Endothelial cell of hepatic sinusoid (primary cell): ENCODE measurements around the gene DDX39B.
"Not testable (repeated sequence)": the region's sequence is repeated elsewhere in the genome, so short reads cannot be mapped to it uniquely, and the experiment has no call there.

ENCODE experiments used
- in situ Hi-C: cut with HindIII; loops from 2 replicates; pipeline ENCODE4 v1.10.0; 2017; ENCODE audit warnings: low sequenced_read_pairs

The DDX39B gene

DNA sequence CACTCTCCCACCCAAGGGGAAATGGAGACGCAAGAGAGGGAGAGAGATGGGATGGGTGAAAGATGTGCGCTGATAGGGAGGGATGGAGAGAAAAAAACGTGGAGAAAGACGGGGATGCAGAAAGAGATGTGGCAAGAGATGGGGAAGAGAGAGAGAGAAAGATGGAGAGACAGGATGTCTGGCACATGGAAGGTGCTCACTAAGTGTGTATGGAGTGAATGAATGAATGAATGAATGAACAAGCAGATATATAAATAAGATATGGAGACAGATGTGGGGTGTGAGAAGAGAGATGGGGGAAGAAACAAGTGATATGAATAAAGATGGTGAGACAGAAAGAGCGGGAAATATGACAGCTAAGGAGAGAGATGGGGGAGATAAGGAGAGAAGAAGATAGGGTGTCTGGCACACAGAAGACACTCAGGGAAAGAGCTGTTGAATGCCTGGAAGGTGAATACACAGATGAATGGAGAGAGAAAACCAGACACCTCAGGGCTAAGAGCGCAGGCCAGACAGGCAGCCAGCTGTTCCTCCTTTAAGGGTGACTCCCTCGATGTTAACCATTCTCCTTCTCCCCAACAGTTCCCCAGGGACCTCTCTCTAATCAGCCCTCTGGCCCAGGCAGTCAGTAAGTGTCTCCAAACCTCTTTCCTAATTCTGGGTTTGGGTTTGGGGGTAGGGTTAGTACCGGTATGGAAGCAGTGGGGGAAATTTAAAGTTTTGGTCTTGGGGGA lies 34.3 kb upstream of the DDX39B start:
- in situ Hi-C loops = no loop called here

DNA sequence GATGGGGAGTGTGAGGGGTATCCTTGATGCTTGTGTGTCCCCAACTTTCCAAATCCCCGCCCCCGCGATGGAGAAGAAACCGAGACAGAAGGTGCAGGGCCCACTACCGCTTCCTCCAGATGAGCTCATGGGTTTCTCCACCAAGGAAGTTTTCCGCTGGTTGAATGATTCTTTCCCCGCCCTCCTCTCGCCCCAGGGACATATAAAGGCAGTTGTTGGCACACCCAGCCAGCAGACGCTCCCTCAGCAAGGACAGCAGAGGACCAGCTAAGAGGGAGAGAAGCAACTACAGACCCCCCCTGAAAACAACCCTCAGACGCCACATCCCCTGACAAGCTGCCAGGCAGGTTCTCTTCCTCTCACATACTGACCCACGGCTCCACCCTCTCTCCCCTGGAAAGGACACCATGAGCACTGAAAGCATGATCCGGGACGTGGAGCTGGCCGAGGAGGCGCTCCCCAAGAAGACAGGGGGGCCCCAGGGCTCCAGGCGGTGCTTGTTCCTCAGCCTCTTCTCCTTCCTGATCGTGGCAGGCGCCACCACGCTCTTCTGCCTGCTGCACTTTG lies 33.6 kb upstream of the DDX39B start, which contains the start of gene TNF:
Gene TNF, plus strand, starts transcription at position 231 of the 567 bp plus-strand sequence. Its CDS starts 177 bp downstream, at position 408.
- in situ Hi-C loops = no loop called here

DNA sequence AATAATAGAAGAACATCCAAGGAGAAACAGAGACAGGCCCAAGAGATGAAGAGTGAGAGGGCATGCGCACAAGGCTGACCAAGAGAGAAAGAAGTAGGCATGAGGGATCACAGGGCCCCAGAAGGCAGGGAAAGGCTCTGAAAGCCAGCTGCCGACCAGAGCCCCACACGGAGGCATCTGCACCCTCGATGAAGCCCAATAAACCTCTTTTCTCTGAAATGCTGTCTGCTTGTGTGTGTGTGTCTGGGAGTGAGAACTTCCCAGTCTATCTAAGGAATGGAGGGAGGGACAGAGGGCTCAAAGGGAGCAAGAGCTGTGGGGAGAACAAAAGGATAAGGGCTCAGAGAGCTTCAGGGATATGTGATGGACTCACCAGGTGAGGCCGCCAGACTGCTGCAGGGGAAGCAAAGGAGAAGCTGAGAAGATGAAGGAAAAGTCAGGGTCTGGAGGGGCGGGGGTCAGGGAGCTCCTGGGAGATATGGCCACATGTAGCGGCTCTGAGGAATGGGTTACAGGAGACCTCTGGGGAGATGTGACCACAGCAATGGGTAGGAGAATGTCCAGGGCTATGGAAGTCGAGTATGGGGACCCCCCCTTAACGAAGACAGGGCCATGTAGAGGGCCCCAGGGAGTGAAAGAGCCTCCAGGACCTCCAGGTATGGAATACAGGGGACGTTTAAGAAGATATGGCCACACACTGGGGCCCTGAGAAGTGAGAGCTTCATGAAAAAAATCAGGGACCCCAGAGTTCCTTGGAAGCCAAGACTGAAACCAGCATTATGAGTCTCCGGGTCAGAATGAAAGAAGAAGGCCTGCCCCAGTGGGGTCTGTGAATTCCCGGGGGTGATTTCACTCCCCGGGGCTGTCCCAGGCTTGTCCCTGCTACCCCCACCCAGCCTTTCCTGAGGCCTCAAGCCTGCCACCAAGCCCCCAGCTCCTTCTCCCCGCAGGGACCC lies 32.6 kb upstream of the DDX39B start:
- in situ Hi-C loops = no loop called here

DNA sequence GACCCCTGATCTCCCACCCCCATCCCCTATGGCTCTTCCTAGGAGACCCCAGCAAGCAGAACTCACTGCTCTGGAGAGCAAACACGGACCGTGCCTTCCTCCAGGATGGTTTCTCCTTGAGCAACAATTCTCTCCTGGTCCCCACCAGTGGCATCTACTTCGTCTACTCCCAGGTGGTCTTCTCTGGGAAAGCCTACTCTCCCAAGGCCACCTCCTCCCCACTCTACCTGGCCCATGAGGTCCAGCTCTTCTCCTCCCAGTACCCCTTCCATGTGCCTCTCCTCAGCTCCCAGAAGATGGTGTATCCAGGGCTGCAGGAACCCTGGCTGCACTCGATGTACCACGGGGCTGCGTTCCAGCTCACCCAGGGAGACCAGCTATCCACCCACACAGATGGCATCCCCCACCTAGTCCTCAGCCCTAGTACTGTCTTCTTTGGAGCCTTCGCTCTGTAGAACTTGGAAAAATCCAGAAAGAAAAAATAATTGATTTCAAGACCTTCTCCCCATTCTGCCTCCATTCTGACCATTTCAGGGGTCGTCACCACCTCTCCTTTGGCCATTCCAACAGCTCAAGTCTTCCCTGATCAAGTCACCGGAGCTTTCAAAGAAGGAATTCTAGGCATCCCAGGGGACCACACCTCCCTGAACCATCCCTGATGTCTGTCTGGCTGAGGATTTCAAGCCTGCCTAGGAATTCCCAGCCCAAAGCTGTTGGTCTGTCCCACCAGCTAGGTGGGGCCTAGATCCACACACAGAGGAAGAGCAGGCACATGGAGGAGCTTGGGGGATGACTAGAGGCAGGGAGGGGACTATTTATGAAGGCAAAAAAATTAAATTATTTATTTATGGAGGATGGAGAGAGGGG lies 31.7 kb upstream of the DDX39B start:
- in situ Hi-C loops = no loop called here

DNA sequence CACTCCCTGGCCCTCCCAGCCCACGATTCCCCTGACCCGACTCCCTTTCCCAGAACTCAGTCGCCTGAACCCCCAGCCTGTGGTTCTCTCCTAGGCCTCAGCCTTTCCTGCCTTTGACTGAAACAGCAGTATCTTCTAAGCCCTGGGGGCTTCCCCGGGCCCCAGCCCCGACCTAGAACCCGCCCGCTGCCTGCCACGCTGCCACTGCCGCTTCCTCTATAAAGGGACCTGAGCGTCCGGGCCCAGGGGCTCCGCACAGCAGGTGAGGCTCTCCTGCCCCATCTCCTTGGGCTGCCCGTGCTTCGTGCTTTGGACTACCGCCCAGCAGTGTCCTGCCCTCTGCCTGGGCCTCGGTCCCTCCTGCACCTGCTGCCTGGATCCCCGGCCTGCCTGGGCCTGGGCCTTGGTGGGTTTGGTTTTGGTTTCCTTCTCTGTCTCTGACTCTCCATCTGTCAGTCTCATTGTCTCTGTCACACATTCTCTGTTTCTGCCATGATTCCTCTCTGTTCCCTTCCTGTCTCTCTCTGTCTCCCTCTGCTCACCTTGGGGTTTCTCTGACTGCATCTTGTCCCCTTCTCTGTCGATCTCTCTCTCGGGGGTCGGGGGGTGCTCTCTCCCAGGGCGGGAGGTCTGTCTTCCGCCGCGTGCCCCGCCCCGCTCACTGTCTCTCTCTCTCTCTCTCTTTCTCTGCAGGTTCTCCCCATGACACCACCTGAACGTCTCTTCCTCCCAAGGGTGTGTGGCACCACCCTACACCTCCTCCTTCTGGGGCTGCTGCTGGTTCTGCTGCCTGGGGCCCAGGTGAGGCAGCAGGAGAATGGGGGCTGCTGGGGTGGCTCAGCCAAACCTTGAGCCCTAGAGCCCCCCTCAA lies 30.5 kb upstream of the DDX39B start, which contains the start of gene LTA:
Gene LTA, plus strand, starts transcription at position 249 of the 871 bp plus-strand sequence. Its CDS starts 454 bp downstream, at position 703.
- in situ Hi-C loops = no loop called here

DNA sequence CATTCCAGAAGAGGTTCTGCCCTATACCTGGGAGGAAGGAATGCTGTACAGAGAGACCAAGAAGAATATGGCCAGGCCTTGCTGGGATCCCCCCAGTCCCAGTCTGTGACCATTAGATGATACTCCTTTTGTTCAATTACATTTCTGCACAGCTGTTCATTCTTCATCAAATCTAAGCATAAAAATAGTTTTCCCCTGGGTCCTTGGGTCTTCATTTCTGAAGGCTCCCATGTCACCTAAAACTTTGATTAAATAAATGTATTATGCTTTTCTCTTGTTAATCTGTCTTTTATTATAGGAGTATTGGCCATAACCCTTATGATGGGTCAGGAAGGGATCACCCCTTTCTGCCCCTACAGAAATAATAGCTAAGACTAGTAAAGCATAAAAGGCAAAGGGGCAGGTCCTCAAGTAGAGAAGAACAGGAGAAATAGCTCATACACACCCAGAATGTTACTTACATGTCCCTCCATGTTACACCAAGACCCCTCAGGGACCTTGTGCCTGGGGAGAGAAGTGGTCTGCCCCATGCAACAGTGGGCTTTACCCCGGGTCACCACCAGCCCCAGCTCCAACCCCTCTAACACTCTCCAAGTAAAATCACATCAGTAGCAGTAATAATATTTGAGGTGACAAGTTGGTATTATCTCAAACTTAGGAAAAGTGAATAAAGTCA lies 28.2 kb upstream of the DDX39B start:
- in situ Hi-C loops = no loop called here

DNA sequence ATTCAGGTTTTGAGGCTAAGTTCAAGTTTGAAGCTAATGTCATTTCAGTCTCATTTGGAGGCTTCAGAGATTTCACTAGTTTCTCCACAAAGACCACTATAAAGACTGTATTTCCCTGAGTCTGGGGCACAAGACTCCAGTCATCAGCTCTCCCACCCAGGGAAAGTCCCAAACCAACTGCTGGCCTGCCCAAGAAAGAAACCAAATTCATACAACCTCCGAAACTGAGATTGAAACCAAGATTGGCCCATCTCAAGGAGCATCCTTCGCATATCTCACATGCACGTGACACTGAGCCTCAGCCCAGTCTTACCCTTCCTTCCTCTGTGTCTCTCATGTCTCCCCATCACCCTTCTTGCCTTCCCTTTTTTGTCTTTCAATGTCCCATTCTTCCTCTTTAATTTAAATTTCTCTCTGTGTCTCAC lies 26.7 kb upstream of the DDX39B start:
- in situ Hi-C loops = no loop called here

DNA sequence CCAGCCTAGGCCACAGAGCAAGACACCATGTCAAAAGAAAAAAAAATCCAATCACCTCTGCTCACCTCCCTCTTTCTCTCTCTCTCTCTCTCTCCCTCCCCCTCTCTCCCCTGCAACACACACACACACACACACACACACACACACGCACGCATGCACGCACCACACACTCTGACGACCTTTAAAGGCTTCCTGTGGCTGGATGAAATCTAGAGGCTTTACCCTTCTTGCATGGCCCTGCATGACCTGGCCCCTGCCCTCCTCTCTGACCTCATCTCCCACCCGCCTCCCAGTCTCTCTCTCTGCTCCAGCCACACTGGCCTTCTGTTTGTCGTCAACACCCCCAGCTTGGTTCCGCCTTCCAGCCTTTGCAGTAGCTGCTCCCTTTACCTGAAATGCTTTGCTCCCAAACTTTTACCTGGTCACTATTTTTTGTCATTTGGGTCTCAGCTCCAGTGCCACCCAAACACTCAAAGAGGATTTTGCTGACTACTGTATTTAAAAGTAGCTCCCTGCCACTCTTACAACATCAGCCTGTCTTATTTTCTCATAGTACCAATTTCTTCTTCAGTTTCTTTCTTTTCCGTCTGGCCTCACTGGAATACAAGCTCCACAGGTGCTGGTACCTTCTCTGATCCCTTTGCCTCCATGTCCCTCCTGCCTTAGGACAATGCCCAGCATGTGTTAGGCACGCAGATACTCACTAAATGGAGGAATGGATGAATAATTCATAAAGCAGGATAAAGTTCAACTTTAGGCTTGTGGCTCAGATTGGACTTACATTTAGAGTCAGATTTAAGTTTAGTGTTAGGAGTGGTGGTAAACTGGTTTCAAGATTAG lies 25.9 kb upstream of the DDX39B start:
- in situ Hi-C loops = no loop called here

DNA sequence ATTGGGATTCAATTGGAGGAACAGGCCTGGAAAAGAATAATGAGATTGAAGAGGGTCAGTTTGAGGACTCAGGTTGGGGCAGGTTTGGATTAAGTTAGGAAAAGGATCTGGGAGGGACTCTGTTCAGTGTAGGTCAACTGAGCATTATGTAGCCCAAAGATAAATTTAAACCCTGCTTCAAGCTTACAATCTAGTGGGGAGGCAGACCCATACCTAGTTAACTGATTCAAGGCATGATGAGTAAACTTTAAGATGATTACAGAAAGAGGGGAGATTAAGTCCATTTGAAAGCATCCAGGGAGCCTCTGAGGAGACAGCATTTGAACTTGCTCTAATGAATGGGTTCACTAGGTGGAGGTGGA lies 18.9 kb upstream of the DDX39B start:
- in situ Hi-C loops = no loop called here

DNA sequence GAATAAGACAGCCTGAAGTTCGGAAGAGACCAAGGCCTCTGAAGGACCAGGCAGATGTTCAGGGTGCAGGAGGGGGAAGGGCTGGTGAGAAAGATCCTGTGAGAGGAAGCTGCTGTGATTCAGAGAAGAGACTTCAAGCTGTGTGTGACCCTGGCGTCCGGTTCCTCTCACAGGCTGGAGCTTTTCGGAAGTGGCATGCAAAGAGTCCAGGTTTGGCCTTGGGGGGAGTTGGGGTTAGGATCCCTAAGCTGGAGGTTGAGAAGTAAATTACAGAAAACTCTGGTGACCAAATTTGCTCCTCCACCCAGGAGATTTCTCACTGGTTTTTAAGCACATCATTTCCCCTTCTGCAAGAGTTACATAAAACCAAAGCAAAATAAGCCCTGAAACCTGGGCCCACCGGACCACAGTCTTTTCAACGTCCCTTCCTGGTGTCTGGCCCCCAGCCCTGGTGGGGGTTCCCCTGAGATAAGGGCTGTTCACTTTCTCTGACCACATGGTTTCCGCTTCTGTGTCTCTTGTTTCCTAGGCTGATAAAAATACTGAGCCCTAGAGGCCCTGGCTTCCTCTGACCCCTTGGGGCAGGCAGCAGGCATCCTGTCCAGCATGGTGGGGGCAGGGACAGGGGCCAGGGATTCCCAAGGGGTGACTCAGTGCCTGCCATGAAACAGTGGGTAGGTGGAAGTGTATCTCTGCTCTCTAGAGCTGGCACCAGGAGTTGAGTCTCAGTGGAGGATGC lies 18.3 kb upstream of the DDX39B start:
- in situ Hi-C loops = no loop called here

DNA sequence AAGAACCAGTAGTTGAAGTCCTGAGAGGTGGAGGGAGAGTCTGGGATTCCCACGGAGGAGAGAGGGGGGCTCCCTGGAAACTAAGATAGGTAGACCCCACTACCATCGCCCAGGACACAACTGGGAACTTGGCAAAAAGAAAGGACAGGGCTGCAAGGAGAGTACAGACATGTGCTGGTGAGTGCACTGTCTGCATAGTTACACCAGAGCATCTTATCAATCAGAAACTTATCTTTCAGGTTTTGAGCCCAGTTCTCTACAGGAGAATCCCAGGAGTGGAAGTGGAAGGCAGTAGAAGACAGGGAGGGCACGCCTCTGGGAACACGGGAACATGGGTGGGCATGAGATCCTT lies 17.8 kb upstream of the DDX39B start:
- in situ Hi-C loops = no loop called here

DNA sequence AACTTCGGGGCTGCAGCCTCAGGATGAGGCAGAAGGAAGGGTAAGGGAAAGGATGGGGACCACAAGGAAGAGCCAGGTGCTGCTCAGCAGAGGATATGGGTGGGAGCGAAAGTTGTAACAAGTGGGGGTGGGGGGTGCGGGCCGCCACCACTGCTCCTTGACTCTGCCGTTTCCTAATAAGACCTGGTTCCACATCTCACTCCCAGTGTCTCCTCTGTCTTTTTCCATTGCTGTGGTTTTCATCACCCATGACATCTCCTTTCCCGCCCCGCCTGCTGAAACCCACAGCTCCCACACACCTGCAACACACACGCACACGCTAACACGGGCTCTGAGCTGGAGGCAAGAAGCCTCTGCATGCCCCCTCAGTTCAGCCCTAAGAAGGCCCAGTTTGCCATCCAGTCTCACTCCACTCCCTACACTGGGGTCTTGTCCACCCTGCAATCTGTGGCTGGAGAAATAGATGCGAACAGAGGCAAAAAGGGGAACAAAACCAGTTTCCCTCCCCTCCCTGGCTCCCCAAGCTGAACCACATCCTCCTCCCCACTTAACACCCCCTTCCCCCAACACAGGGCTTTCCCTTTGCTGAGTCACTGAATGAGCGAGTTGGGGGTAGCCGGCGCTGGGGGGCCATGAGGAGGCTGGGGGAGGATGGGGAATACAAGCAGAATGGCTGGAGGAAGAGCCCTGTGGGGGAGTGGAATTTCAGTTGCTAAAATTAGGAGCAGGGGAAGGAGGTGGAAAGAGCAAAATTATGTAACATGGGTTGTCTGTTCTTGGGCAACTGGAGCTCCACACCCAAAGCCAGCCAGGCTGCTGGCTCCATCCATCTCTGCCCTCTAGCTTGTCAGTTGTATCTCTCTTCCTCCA lies 17.1 kb upstream of the DDX39B start:
- in situ Hi-C loops = no loop called here

DNA sequence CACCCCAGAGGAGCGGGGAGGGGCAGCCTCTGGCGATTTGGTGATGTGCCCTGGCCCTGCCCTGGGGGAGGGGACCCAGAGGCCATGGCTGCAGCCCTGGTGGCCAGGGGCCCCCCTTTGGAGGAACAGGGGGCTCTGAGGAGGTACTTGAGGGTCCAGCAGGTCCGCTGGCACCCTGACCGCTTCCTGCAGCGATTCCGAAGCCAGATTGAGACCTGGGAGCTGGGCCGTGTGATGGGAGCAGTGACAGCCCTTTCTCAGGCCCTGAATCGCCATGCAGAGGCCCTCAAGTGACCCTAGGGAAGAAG lies 16.5 kb upstream of the DDX39B start:
- in situ Hi-C loops = no loop called here

DNA sequence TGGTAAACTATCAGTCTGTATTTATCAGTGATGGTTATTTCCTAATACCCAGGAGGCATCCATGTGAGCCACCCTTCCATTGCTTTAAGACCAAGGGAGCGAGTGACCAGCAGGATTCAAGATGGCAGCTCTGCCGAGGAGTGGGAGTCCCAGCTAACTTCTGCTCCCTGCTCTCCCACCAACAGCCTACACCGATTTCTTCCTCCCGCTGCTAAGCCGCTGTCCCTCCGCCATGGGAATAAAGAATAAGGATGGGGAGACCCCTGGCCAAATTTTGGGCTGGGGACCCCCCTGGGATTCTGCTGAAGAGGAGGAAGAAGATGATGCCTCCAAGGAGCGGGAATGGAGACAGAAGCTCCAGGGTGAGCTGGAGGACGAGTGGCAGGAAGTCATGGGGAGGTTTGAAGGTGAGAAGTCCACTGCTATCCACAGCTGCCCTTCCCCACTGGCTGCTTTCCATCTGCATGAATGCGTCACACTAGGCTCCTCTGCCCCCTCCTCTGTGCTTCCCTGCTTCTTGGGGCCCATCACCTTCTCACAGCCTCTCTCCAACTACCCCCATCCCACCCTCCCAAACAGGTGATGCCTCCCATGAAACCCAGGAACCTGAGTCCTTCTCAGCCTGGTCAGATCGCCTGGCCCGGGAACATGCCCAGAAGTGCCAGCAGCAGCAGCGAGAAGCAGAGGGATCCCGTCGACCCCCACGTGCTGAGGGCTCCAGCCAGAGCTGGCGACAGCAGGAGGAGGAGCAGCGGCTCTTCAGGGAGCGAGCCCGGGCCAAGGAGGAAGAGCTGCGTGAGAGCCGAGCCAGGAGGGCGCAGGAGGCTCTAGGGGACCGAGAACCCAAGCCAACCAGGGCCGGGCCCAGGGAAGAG lies 15.9 kb upstream of the DDX39B start:
- in situ Hi-C loops = no loop called here

DNA sequence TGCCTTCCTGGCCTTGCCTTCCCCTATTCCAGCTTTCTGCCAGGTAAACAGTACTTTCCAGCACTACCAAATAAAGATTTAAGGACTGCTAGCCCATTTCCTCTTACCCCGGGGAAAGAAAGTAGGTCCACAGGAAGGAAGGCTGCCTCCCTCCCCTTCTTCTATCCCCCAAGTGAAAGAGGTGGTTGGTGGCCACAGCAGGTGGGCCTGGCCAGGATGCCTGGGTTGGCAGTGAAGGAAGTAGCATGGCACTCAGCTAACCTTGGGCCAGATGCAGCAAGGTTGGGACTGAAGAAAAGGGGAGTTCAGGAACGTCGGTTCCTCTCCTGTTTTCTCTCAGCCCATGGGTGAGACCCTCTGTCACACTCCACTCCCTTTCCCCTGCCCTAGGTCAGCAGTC lies 14.5 kb upstream of the DDX39B start:
- in situ Hi-C loops = no loop called here

DNA sequence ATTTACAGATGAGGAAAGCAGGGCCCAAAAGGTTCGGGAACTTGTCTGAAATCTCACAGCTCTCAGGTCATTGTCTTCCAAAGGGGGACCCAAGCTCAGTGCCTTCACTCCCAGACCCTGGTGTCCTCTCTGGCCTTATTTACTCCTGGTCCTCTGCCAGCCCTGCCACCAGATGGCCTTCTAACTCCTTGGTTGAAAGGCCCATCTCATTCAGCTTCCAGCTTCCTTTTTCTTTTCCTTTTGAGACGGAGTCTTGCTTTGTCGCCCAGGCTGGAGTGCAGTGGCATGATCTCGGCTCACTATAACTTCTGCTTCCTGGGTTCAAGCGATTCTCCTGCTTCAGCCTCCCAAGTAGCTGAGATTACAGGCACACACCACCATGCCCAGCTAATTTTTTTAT lies 9.6 kb upstream of the DDX39B start:
- in situ Hi-C loops = not testable (repeated sequence)
